HK-2 (cell line): ENCODE results near the gene SENP1.

Experiments
- DNase-seq: peaks from one replicate; pipeline ENCODE4 v3.0.0-alpha.2; 2018; ENCODE audit not compliant: unreplicated experiment

Gene SENP1

DNA sequence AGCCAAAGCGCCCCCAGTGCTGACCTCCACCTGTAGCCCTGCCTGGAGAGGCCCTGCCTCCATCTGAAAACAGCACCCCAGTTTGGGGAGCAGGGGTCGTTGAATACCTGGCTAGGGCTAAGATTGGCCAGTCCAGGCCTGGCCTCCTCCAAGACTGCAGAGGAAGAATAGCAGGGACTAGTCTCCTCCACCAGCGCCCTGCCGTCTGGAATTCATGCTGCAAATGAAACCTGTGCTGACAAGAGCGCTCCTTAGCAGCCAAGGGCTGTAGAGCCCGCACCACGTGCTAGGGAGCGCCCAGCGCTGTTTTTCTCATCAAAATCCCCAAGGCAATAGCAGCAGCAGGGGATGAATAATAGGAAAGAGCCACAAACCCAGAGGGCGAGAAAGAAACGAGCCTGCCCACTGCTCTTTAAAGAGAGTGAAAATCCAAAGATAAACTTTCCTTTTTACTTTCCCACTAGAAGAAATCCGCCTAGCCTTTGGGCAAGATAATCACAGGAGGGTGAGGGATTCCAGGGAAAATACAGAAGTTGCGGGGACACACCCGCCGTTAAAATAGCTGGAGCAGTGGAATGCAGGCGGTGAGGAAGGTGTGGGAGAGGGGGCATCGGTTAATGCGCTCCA is 104.9 kb downstream of the SENP1 start:
- DNase-seq, result peak; percentile 55

DNA sequence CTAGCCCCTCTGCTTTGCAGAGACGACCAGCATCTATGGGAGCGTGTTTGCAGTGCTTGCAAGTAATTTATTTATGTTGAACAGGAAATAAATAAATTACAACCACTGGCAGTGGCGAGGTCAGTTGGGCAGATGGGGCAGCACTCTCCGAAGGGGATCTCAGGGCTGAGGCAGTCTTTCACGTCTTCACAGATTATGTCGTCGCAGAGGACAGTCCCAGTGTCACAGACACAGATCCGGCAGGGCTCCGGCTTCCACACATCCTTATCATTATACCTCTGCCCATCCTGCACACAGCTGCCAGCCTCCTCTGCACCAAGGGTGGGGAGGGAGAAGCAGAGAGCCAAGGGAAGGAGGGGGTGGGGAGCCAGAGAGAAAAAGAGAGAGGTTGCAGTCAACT is 106.1 kb downstream of the SENP1 start:
- DNase-seq, result no peak

DNA sequence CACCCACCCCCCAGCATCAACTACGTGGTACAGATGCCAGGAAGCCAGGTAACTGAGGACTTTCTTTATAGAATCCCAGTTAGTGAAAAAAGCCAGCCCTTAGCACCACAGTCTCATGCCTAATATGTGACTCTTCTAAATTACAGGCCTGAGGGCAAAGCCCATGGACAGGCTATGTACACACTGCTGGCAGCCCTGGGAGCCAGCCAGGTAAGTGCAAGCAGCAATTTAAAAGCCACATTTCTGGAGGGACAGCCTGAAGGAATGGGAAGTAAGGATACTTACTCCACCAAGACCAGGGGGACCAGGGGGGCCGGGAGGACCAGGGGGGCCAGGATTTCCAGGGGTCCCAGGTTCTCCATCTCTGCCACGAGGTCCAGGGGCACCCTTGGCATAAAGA is 108.6 kb downstream of the SENP1 start:
- no peak for DNase-seq

DNA sequence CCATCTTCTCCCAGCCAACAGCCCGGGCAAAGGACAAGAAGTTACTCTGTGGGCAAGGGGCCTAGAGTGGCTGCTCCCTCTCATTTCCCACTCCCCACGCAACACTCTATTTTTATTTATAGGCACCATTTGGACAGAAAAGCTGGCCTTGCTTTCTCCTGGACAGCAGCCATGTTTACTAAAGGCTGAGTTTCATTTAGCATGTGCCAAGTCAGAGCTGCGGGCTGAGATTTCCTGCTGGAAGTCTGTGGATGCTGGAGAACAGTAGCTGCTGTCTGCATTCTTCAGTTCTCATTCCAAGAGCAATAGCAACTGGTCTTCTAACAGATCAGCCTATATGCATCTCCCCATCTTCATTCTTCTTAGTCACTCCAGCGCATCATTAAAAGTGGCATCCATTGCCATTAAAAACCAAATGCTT is 109.9 kb downstream of the SENP1 start:
- DNase-seq, result no peak

DNA sequence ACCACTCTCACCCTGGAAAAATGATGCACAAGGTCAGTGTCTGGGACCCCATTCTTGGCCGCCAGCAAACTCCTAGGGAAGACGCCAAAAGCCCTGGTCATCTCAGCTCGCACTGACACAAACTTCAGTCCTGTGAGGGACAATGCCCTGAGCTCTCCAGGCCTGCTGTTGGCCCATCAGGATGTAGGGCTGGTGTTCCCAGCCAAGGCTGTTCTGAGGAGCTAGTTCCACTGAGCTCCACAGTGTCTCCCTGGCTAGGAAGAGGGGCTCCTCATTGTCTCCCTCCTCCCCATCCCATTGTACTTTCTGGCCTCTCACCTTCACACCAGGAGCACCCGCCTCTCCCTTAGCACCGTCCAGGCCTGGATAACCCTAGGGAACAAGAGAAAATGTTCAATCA is 112.4 kb downstream of the SENP1 start:
- DNase-seq, result no peak
